ENCODE results near the gene GON4L. TPM values are rescaled to one million over a fixed set of nuclear protein-coding genes. Genes with fewer than 3 reads are reported as not detected.
A peak's percentile ranks its signal among the peaks of the same experiment; 100 is the strongest.

GON4L gene
- total RNA-seq, 1 donor from 2014 or later, result 59.5 TPM

GRCh38 chr1:155834296-155834926, 22.6 kb downstream of the GON4L start:
- DNase-seq (ENCODE audit: low read depth, low spot score), result no peak
- Mint-ChIP-seq H3K4me1 (peaks cover 30% of the 10 kb centered on the region), H3K36me3 (ENCODE audit: low read depth) (peaks cover 27% of the 10 kb centered on the region), H3K27ac (ENCODE audit: unreplicated experiment) (no peak overlapping the region), H3K27me3 (ENCODE audit: low read depth) (no peaks in the 10 kb centered on the region), H3K9me3 (peaks cover 10% of the 10 kb centered on the region), H3K4me3 (no peak overlapping the region)
- no peak for TF ChIP-seq CTCF (conservative IDR thresholded peaks at IDR 0.05)

DNA sequence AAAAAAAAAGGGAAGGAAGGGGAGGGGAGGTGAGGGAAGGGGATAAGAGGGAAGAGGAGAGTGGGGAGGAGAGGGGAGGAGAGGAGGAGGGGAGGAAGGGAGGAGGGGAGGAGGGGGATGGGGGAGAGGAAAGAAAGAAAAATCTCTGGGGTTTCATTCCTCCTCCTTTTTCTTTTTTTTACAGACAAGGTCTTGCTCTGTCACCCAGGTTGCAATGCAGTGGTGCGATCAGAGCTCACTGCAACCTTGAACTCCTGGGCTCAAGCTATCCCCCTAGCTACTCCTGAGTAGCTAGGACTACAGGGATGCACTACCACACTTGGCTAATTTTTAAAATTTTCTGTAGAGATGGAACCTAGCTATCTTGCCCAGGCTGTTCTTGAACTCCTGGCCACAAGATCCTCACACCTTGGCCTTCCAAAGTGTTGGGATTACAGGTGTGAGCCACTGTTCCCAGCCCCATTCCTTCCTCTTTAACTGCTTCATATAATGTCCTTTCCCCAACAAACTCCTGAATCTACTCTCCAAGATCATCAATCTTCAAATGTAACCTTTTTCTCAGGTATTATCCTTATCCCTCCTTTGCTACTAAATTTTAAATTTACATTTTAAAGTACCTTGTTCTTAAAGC, 23.2 kb downstream of the GON4L start:
- peaks cover 27% of the 10 kb centered on the region for H3K36me3 Mint-ChIP-seq (ENCODE audit: low read depth)
- no peak for TF ChIP-seq CTCF (conservative IDR thresholded peaks at IDR 0.05)
- peaks cover 10% of the 10 kb centered on the region for H3K9me3 Mint-ChIP-seq
- H3K27me3 Mint-ChIP-seq (ENCODE audit: low read depth), result no peaks in the 10 kb centered on the region
- peaks cover 30% of the 10 kb centered on the region for H3K4me1 Mint-ChIP-seq
- DNase-seq (ENCODE audit: low read depth, low spot score), result no peak
- no peak overlapping the region for H3K4me3 Mint-ChIP-seq
- peak overlapping the region; percentile 44 for H3K27ac Mint-ChIP-seq (ENCODE audit: unreplicated experiment)

- Mint-ChIP-seq H3K27ac (ENCODE audit: unreplicated experiment) (no peak overlapping the region), H3K9me3 (peaks cover 7% of the 10 kb centered on the region), H3K4me1 (peaks cover 26% of the 10 kb centered on the region), H3K27me3 (ENCODE audit: low read depth) (no peaks in the 10 kb centered on the region), H3K4me3 (no peak overlapping the region), H3K36me3 (ENCODE audit: low read depth) (peaks cover 23% of the 10 kb centered on the region)
- no peak for TF ChIP-seq CTCF (conservative IDR thresholded peaks at IDR 0.05)
- no peak for DNase-seq (ENCODE audit: low read depth, low spot score)
Observed at GRCh38 chr1:155831279-155831976, 25.6 kb downstream of the GON4L start.

- no peak overlapping the region for H3K27ac Mint-ChIP-seq (ENCODE audit: unreplicated experiment)
Observed at GRCh38 chr1:155827450-155827849, 29.6 kb downstream of the GON4L start.

GRCh38 chr1:155816351-155816750, 40.7 kb downstream of the GON4L start:
- no peak for DNase-seq (ENCODE audit: low read depth, low spot score)
- TF ChIP-seq CTCF (conservative IDR thresholded peaks at IDR 0.05), result no peak
- Mint-ChIP-seq H3K36me3 (ENCODE audit: low read depth) (peaks cover 15% of the 10 kb centered on the region), H3K4me1 (no peaks in the 10 kb centered on the region), H3K9me3 (no peaks in the 10 kb centered on the region), H3K27ac (ENCODE audit: unreplicated experiment) (no peak overlapping the region), H3K27me3 (ENCODE audit: low read depth) (no peaks in the 10 kb centered on the region), H3K4me3 (no peak overlapping the region)

More at GRCh38 chr1:155827450-155827849, 29.6 kb downstream of the GON4L start:
- TF ChIP-seq CTCF (conservative IDR thresholded peaks at IDR 0.05), result no peak
- Mint-ChIP-seq H3K4me3 (no peak overlapping the region), H3K4me1 (no peaks in the 10 kb centered on the region), H3K36me3 (ENCODE audit: low read depth) (peaks cover 4% of the 10 kb centered on the region), H3K27me3 (ENCODE audit: low read depth) (no peaks in the 10 kb centered on the region), H3K9me3 (no peaks in the 10 kb centered on the region)
- DNase-seq (ENCODE audit: low read depth, low spot score), result no peak

Measured in neural crest cell (in vitro differentiated cells).